Coronary artery (tissue), 2 donors: ENCODE results near the gene RFT1.

Experiments used
- DNase-seq: peaks from one replicate; pipeline ENCODE4 v3.0.0-alpha.2; 2017; ENCODE audit warnings: low spot score
- H3K27ac ChIP-seq, 2 donors: fragments of 200-600 bp; sonication (generic); one replicate each; pipeline ENCODE4 v1.5.1; 2016 to 2019
- H3K4me3 ChIP-seq: fragments of 200-600 bp; sonication (generic); 2 replicates; pipeline ENCODE4 v1.5.1; 2016; ENCODE audit warnings: mild to moderate bottlenecking, moderate library complexity
- TF ChIP-seq, protein P1 (sequence below): fragments of 200-600 bp; sonication (generic); IDR thresholded peaks from one replicate; pipeline ENCODE4 v1.5.1; 2019; ENCODE audit warnings: antibody characterized with exemption

The RFT1 gene

DNA sequence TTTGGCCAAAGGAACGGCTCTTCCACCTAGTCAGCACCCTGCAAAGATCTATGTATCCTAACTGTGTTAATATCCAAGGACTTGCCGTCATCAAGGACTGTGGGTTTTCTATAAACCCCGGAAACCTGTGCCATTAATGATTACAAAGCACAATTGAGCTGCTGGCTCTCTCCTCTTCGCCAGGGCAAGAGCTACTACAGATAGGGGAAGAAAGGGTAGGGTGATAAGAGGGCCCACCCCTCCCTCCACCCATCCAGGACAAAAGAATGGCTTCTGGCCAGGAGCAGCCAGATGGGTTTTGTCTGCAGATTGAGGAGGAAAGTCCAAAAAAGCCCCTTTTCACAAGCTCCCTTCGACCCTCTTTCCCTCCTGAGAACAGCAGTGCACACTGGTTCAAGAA is 9.9 kb downstream of the RFT1 start:
- no peak for DNase-seq
- TF ChIP-seq, protein P1, sequence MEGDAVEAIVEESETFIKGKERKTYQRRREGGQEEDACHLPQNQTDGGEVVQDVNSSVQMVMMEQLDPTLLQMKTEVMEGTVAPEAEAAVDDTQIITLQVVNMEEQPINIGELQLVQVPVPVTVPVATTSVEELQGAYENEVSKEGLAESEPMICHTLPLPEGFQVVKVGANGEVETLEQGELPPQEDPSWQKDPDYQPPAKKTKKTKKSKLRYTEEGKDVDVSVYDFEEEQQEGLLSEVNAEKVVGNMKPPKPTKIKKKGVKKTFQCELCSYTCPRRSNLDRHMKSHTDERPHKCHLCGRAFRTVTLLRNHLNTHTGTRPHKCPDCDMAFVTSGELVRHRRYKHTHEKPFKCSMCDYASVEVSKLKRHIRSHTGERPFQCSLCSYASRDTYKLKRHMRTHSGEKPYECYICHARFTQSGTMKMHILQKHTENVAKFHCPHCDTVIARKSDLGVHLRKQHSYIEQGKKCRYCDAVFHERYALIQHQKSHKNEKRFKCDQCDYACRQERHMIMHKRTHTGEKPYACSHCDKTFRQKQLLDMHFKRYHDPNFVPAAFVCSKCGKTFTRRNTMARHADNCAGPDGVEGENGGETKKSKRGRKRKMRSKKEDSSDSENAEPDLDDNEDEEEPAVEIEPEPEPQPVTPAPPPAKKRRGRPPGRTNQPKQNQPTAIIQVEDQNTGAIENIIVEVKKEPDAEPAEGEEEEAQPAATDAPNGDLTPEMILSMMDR = no peak
- H3K4me3 ChIP-seq = no peak overlapping the region
- H3K27ac ChIP-seq = no peak overlapping the region

DNA sequence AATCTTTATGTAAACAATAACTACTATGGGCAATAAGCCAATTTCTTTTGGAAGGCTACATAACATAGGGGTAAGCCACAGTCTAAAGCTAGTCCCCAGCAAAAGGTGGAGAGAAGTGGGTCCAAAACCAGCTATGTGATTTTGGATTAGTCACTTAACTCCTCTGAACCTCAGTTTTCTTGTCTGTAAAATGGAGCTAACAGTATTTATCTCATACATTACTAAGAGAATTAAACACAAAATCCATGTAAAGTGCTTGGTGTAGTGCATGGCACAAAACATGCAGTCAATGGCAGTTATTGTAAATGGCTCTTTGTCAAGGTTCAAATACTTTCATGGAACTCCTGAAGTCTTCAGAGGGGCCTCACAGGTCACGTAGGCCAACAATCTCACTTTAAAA is 13.3 kb downstream of the RFT1 start:
- no peak for DNase-seq
- Histone ChIP-seq H3K4me3 (no peak overlapping the region), H3K27ac (no peak overlapping the region)
- TF ChIP-seq, protein P1 = no peak

DNA sequence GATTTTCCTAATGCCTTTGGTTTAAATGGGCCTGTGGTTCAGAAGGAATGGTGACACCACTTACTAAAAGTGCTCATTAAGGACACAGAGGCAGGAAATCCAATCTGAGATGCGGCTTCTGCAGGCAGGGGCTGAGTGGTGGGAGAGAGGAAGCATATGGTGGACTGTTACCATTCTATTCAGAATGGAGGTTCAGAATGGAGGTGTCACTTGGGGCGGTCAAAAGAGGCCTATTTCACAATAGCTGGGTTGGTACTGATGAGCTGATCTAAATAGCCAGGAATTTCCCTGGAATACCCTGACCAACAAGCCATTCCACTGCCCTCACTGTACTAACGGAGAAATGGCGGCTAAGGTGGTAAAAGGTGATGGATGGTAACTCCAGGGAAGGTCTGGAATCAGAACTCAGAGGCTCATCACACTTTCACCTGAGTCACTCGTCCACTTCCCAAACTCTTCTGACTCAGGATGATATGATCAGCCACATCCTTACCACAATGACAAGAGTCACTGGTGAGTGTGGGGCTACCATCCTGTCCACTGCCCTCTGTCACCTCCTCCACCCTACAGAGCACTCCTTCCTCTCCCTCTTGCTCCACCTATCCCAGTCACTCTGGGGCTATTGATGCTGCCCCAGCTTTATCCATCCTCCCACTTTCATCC is 15.7 kb downstream of the RFT1 start:
- TF ChIP-seq, protein P1 = no peak
- DNase-seq = no peak
- Histone ChIP-seq H3K4me3 (no peak overlapping the region), H3K27ac (no peak overlapping the region)

DNA sequence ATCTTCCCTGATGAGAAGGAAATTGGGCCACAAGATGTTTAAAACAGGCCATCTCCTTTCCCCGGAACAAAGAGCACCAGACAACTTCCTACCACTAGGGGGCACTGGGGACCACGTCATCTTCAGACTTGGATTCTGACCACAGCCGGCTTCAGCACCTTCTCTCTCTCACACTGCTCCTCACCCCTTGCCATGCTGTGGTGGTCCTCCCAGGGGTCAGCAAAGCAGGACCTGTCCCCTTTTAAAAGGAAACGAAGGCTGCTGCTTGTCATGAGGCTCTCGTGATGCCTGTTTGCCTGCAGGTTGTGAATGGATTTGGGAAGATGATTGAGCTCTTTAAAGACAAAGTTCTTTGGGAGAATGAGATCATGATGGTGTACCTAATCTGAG is 16.2 kb downstream of the RFT1 start:
- H3K27ac ChIP-seq = no peak overlapping the region
- no peak for DNase-seq
- TF ChIP-seq, protein P1 = peak; percentile 75

DNA sequence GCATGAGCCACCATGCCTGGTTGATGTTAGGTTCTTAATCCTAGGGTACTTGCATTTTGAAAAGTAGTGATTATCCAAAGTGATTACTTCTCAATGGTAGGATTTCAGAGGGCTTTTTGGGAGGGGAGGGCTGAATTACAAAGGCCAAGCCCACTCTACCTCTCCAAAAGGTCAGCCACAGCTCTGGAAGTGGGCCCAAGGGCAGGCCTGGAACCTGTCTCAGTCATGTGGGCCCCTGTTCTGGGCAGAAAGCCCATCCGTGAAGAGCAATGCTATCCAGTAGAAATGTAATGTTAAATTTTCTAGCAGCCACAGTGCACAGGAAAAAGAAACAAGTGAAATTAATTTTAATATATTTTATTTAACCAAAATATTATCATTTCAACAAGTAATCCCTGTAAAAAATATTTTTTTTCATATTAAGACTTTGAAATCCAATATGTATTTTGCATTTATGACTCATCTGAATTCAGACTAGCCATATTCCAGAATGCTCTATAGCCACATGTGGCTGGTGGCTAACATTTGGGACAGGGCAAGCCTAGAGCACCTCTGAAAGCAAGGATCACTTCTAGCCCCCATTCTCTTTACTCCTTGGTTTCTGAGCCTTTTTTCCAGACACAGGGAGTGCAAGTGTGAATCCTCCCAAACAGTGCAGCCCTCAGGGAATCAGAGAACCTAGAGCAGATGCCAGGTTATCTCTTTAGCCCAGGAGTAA is 16.8 kb downstream of the RFT1 start:
- H3K4me3 ChIP-seq = no peak overlapping the region
- no peak for DNase-seq
- TF ChIP-seq, protein P1 = no peak
- no peak overlapping the region for H3K27ac ChIP-seq

More for the DNA sequence above, 16.2 kb downstream of the RFT1 start:
- no peak overlapping the region for H3K4me3 ChIP-seq

DNA sequence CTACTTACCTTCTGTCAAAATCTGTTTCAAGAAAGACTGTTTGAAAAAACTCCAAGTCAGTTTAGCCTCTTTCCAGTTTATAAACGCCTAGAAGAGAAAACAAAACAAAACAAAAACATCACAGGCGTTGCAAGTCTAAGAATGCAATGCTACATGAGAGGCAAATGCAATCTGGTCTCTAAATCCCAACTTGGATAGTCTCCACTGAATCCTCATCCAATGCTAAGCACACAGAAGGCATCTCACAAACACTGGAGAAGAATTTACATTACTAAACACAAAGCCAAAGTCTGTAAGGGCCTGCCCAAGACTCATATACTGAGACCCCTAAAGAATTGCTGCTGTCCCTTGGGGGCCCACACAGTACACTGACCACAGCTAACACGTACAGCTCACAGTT is 18.4 kb downstream of the RFT1 start:
- TF ChIP-seq, protein P1 = no peak

More for the DNA sequence above, 18.4 kb downstream of the RFT1 start:
- Histone ChIP-seq H3K4me3 (no peak overlapping the region), H3K27ac (no peak overlapping the region)
- DNase-seq = no peak
